ENCODE results near the gene HIPK2. TPM values are rescaled to one million over a fixed set of nuclear protein-coding genes. Genes with fewer than 3 reads are reported as not detected.

The HIPK2 gene
- total and polyA plus RNA-seq, 2 donors (not counting 3 experiments of a cell fraction or from before 2014, with no cell fraction given), result 9.0 to 43.8 TPM

DNA sequence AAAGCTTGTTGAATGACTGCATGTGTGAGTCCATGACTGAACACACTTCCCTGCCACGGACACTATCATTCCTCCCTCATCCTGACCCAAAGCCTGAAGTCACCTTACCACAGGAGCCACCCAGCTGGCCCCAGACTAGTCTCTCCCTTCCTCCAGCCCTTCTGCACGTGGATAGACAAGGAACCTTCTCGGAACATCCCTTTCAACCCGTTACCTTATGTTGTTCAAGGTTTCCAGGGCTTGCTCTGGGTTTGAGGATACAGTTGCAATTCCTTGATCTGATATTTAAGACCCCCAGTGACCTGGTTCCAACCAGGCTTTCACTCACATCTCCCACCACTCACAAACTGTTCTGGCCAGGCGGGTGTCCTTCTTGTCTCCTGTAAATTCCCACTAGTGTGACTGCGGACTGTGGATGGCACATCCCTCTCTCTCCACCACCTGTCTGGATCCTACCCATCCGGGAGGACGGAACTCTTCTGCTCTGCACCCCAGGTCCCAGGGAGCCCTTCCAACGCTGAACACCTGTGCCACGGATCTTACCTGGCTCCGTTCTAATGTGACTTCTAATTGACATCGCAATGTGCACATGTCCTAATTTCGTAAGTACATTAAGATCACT, 62.5 kb downstream of the HIPK2 start:
- peaks cover 16 to 21% of the 10 kb centered on the region in 2 experiments for H3K36me3 ChIP-seq (ENCODE audit: control insufficient read depth in 2 of 2, extremely low read depth in 1 of 2, insufficient read depth in 2 of 2, low read length in 2 of 2)
- H3K27ac ChIP-seq (ENCODE audit: insufficient read depth, low read depth, low read length), result no peak overlapping the region
- no peak overlapping the region for H3K4me3 ChIP-seq (replicated peaks in 1 of 3; ENCODE audit: insufficient read depth in 1 of 3, low read depth in 1 of 3, low read length in 3 of 3)
- no peaks in the 10 kb centered on the region for H3K27me3 ChIP-seq (ENCODE audit: control insufficient read depth in 2 of 2, insufficient read depth in 2 of 2, low read length in 2 of 2)
- ChIA-PET POLR2A (no interaction called here), CTCF (interaction anchor here (1.2 kb wide), 1 partner anchor 8 kb away, joined by 3 read pairs; no protein-coding TSS in a partner anchor)
- H3K9me1 ChIP-seq (replicated peaks; ENCODE audit: control insufficient read depth, extremely low read depth, insufficient read depth, low read length), result no peaks in the 10 kb centered on the region
- no TSS peak for BruUV-seq (replicated peaks)
- no peaks in the 10 kb centered on the region for H3K9me3 ChIP-seq (replicated peaks; ENCODE audit: control insufficient read depth, insufficient read depth, low read length)
- DNase-seq (ENCODE audit: low read depth, low spot score) (no peak), FAIRE-seq (no peak)
- dilution Hi-C loops (cut with MboI; ENCODE audit: extremely low pct_ligation_motif_present, low sequenced_read_pairs) (no loop called here), intact Hi-C loops (cut with micrococcal nuclease) (no loop called here)
- H3K4me2 ChIP-seq (ENCODE audit: insufficient read depth, low read length), result no peak overlapping the region
- peaks cover 66% of the 10 kb centered on the region for H3K79me2 ChIP-seq (ENCODE audit: control insufficient read depth, insufficient read depth, low read length)
- H3K9ac ChIP-seq (replicated peaks; ENCODE audit: extremely low read depth, insufficient read depth, low read length), result no peak overlapping the region
- no peak for TF ChIP-seq MYC (IDR thresholded peaks at IDR 0.05; ENCODE audit: low read depth, low read length)
- TF ChIP-seq, protein P1, sequence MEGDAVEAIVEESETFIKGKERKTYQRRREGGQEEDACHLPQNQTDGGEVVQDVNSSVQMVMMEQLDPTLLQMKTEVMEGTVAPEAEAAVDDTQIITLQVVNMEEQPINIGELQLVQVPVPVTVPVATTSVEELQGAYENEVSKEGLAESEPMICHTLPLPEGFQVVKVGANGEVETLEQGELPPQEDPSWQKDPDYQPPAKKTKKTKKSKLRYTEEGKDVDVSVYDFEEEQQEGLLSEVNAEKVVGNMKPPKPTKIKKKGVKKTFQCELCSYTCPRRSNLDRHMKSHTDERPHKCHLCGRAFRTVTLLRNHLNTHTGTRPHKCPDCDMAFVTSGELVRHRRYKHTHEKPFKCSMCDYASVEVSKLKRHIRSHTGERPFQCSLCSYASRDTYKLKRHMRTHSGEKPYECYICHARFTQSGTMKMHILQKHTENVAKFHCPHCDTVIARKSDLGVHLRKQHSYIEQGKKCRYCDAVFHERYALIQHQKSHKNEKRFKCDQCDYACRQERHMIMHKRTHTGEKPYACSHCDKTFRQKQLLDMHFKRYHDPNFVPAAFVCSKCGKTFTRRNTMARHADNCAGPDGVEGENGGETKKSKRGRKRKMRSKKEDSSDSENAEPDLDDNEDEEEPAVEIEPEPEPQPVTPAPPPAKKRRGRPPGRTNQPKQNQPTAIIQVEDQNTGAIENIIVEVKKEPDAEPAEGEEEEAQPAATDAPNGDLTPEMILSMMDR (IDR thresholded peaks at IDR 0.05; ENCODE audit: extremely low read depth in 1 of 2, insufficient read depth in 1 of 2, low read depth in 1 of 2, low read length in 2 of 2), result no peak
- TF ChIP-seq GATA2 (IDR thresholded peaks at IDR 0.05; ENCODE audit: insufficient read depth, insufficient read length, low read depth, low read length), result no peak
- no peak for TF ChIP-seq POLR2AphosphoS5 (IDR thresholded peaks at IDR 0.05; ENCODE audit: insufficient read depth, low read depth, low read length)
- no peak for TF ChIP-seq FOS (IDR thresholded peaks at IDR 0.05; ENCODE audit: borderline replicate concordance, insufficient read depth, low read length)
- H2AFZ ChIP-seq (ENCODE audit: low read depth, low read length), result no peak overlapping the region
- H3K4me1 ChIP-seq (ENCODE audit: control insufficient read depth, extremely low read depth, insufficient read depth, low read length), result peaks cover 13% of the 10 kb centered on the region
- no peaks in the 10 kb centered on the region for H4K20me1 ChIP-seq (replicated peaks; ENCODE audit: control insufficient read depth, extremely low read depth, insufficient read depth, low read length)

Data from endothelial cell of umbilical vein (primary cell).